ENCODE data around the gene MACROD2.
"Not testable (repeated sequence)": the region's sequence is repeated elsewhere in the genome, so short reads cannot be mapped to it uniquely, and the experiment has no call there.

Gene MACROD2

DNA sequence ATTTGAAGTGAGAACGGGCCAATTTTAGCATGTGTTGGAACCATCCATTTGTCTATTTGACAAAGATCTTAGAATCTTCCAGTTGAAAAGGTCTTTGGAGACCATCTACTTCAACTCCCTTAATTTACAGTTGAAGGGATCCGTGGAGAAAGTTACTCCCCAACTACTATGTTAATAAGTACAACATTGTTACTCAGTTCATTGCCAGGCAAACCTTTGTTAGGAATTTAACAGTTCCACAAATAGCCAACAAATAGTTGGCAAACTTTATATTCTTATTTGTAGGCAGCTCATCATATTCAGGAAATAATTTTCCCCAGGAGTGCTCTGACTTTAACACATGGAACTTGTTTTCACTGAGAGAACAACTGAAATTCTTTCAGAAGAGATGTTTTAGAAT lies 423.1 kb downstream of the MACROD2 start:
- DNase-seq, result no peak

DNA sequence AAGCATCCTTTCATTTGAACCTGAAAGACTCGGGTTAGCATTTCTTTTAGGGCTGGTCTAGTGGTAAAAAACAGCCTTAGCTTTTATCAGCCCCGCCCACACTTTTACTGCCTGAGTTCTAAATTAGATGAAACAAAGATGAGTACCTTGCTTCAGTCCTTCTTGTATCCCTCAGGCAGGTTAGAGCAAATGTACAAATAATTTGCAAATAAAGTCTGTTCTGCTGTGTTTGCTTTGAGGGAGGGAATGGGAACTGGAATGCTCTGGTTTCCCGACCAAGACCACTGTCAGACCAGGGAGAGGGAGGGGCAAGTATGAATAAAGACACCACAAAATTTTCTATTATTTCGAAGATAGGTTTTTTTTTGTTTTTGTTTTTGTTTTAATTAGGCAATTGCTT lies 427.6 kb downstream of the MACROD2 start:
- DNase-seq, result no peak

GRCh38 chr20:14431568-14431967 lies 436.3 kb downstream of the MACROD2 start:
- DNase-seq, result no peak

- no peak for DNase-seq
These were observed 436.8 kb downstream of the MACROD2 start for GRCh38 chr20:14432085-14432484.

GRCh38 chr20:14432597-14432996 lies 437.3 kb downstream of the MACROD2 start:
- DNase-seq, result no peak

- DNase-seq, result no peak
These were observed 439.2 kb downstream of the MACROD2 start for GRCh38 chr20:14434384-14435136.

DNA sequence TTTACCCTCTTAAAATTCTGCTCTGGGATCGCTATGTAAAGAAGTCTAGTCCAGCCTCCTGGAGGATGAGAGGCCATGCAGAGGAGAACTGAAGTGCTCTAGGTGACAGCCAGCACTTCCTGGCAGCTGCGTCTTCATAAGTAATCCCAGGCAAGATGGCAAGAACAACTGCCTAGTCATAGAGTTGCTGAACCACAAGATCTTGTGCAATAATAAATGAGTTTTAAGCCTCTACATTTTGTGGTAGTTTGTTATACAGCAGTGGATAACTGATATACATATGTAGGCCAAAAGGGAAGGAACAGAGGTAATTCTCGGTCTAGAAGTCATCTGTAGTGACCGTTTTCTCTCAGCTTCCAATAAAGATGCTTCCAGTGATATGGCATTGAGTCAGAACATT lies 445.9 kb downstream of the MACROD2 start:
- DNase-seq, result no peak

- DNase-seq, result no peak
These were observed 448.8 kb downstream of the MACROD2 start for GRCh38 chr20:14444106-14444505.

DNA sequence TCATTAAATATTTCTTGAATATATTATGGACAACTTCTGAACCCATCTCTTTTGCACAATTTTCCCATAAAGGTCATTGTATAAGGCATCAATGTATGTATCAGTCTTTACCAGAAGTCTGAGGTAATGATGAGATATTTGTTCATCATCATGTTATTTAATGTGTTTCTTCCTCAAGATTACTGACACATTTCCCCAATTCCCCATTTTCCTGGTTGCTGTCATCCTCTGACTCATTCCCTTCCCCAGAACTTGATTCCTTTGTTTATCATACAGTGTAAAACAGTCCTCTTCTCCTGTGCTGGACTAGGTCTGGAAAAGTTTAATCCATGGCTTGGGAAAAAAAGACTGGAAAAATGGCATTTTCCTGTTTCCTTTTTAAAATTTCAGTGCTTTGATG lies 450.0 kb downstream of the MACROD2 start:
- no peak for DNase-seq

DNA sequence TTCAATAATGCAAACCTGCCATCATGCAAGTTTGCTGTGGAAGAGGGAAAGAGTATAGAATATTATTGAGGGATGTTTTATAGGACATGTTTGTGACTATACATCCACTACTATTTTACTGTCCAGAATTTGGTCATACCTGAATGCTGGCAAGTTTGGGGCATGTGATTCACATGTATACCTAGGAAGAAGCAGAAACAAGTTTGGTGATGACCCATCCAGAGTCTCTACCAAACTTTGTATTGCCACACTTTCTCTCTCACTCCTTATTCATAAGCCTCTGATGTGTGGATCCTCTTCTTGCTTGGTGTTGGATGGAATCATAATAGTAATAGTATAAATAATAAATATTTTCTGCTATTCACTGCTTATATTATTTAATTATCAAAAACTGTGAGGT lies 450.6 kb downstream of the MACROD2 start:
- no peak for DNase-seq

DNA sequence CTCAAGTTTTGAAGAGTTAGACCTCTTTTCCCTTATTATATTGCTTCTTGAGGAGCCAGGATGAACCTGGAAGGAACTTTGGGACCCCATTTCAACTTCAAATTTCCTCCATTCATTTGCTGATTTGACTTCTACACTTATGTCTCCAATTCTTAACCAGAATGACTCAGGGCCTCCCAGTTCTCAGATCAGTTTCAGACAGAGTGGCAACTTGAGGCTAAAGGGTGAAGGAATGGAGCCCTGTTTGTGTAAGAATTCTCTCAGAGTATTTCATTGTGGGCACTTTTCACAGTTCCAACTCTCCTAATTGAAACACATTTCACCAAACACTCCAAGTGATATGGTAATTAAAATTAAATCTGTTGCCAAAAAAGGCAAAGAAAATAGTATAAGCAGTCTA lies 451.1 kb downstream of the MACROD2 start:
- DNase-seq, result no peak

- DNase-seq, result no peak
These were observed 454.0 kb downstream of the MACROD2 start for GRCh38 chr20:14449323-14449722.

DNA sequence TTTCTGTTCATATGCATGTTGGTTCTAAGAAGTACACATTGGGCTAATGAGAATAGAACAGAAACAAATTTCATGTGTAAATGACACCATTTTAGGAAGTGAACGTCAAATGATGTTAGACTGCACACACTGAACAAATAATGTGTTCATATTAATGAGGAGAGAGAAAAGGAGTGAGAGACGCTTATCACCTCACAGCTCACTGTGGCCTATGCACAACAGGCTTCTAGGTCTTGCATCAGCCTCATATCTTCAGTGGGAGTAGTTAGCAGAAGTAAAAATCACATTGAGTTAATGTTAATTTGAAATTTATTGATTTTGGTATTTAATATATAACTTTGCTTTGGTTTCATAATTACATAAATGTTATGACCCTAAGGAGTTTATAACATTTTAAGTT lies 454.9 kb downstream of the MACROD2 start:
- no peak for DNase-seq

GRCh38 chr20:14451458-14451857 lies 456.1 kb downstream of the MACROD2 start:
- DNase-seq, result no peak

DNA sequence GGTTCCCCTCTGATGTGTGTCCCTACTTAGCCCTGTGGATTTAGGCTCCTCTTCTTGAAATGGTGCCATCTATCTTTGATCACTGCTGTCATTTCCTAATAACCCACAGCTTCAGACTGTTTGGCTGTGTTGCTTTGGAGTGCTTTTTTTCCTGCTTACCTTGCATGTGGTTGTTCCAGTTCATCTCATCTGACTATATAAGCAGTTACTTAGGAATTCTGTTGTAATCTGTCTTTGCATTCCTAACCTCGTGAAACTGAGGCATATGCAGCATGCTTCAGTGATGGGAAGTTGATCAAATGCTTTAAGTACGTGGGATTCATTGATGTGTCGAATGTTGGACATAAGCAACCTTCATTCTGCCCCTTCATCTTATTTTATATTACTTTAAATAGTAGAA lies 457.9 kb downstream of the MACROD2 start:
- DNase-seq, result no peak

DNA sequence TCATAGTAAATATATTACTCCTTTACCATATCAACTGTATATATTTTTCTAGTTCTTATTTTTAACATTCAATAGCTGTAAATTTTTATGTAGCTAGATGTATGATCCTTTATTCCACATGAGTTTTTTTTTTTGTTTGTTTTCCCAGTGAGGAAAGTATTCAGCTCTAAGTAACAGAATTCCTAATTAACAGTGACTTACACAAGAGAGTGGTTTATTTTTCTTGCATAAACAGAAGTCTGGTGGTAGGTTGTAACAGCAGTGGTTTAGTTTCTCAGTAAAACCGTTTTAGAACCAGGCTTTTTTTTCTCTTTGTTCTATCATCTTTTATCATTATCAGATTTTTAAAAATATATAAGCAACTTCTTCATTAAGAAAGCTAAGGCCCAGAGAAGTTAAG lies 459.0 kb downstream of the MACROD2 start:
- no peak for DNase-seq

- not testable (repeated sequence) for DNase-seq
These were observed 471.9 kb downstream of the MACROD2 start for GRCh38 chr20:14467104-14467827.

DNA sequence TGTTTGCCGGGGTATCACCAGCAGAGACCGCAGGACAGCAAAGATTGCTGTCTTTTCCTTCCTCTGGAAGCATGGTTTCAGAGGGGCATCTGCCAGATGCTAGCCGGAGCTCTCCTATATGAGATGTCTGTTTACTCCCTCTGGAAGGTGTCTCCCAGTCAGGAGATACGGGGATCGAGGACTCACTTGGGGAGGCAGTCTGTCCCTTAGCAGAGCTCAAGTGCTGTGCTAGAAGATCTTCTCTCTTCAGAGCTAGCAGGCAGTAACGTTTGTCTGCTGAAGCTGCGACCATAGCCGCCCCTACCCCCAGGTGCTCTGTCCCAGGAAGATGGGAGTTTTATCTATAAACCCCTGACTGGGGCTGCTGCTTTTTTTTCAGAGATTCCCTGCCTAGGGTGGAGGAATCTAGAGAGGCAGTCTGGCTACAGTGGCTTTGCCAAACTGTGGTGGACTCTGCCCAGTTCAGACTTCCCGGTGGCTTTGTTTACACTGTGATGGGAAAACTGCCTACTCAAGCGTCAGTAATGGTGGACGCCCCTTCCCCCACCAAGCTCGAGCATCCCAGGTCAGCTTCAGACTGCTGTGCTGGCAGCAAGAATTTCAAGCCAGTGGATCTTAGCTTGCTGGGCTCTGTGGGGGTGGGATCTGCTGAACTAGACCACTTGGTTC lies 475.0 kb downstream of the MACROD2 start:
- no peak for DNase-seq

GRCh38 chr20:14470977-14471661 lies 475.8 kb downstream of the MACROD2 start:
- DNase-seq, result no peak

- DNase-seq, result no peak
These were observed 481.8 kb downstream of the MACROD2 start for GRCh38 chr20:14477125-14477524.

DNA sequence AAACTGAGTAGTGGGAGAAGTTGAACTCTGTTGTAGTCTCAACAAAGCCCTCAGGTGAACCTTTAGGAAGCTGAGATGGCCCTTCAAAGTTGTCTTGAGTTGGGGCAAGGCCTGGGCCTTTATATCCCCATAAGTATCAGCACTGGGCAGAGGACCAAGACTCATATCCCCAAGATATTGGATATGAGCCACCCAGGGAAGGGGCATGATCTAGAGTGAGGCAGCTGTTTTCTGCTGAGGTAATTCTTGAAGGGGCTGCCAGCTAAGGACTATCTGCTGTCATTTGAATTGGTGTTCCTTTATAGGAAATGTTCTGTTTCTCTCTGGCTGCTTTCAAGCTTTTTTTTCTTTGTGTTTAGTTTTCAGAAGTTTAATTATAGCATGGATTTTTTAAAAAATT lies 482.8 kb downstream of the MACROD2 start:
- DNase-seq, result no peak

- DNase-seq, result no peak
These were observed 486.5 kb downstream of the MACROD2 start for GRCh38 chr20:14481863-14482262.

DNA sequence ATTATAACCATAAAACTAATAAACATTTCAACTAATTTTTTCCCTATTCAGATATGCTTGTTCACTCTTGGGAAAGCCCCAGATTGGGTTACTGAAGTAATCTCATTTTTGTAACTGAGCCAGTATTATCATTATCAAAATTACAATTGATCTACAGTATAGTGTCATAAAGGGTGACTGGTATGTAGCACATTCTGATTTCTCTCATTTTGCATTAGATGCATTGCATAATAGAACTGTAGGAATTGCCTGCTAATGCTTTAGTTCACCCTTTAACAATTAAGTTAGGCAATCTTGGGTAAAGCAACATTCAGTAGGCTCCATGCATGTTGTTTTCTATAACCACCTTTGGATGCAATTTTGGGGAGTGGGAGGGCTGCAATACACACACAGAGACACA lies 492.9 kb downstream of the MACROD2 start:
- DNase-seq, result no peak

Data from stimulated activated CD8-positive, alpha-beta memory T cell treated with anti-CD3 and anti-CD28 coated beads, Interleukin-4, amount 100 ng/mL, for 48 hours (primary cell).